GM19035 (cell line): ENCODE results near the gene CGB8.
"Not testable (repeated sequence)": the region's sequence is repeated elsewhere in the genome, so short reads cannot be mapped to it uniquely, and the experiment has no call there.

Experiments
- ATAC-seq: cut with Tn5 transposase; IDR thresholded peaks from one replicate; pipeline ENCODE4 v1.9.1; 2021; ENCODE audit not compliant: unreplicated experiment

Gene CGB8

DNA sequence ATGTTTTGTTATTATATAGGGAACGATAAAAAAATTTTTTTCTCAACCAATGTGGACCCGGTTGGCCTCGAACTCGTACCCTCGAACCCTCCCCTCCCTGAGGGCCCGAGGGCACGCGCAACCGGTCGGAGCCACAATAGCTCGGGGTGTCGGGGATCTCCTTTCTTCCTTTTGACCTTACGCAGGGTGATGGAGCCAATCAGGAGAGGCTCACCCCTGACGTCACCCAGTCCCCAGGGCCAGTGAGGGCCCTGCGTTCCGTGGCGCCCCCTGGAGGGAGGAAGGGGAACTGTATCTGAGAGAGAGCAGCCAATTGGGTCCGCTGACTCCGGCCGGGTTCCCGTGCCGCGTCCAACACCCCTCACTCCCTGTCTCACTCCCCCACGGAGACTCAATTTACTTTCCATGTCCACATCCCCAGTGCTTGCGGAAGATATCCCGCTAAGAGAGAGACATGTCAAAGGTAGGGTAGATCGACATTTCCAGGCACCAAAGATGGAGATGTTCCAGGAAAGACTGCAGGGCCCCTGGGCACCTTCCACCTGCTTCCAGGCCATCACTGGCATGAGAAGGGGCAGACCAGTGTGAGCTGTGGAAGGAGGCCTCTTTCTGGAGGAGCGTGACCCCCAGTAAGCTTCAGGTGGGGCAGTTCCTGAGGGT is 17.1 kb downstream of the CGB8 start, which contains the start of gene CGB2:
TSS of gene CGB2 (plus strand) at position 249 of the 660 bp plus-strand sequence. CDS start at position 455, 206 bp downstream.
- ATAC-seq: not testable (repeated sequence)

DNA sequence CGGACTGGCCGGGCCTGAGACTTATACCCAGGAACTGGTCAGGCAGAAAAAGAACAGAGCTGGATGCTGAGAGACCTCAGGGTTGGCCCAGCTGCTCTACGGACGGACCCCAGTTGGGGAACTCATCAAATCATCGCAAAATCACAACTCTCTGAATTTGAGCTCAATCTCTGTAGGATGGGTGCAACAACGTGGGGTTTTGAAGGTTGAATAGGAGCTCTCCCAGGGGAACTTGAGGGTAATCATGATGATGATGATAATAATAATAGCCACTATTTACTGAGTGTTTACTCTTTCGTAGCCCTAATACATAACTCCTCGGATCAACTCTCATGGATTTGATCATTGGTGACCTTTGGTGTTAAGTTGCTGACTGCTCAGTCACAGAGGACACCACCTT is 18.6 kb downstream of the CGB8 start:
- not testable (repeated sequence) for ATAC-seq

DNA sequence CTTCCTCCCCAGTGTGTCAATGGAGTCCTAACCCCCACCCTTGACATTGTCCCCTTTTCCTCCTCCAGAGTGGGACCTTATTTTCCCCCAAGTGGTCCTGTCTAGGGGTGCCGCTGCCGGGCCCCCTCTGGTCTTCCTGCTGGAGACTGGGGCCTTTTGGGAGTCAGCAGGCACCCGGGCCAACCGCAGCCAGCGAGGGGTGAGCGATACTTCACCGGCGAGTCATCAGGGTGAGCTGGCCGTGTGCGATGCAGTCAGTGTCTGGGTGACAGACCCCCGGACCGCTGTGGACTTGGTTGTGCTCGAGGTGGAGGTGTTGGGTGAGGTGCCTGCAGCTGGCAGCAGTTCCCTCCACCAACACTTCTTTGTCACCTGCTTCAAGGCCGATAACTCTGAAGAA is 19.2 kb downstream of the CGB8 start:
- not testable (repeated sequence) for ATAC-seq

- not testable (repeated sequence) for ATAC-seq
These were observed 20.2 kb downstream of the CGB8 start for GRCh38 chr19:49028686-49029085.

- not testable (repeated sequence) for ATAC-seq
These were observed 23.3 kb downstream of the CGB8 start for GRCh38 chr19:49025599-49025998.

DNA sequence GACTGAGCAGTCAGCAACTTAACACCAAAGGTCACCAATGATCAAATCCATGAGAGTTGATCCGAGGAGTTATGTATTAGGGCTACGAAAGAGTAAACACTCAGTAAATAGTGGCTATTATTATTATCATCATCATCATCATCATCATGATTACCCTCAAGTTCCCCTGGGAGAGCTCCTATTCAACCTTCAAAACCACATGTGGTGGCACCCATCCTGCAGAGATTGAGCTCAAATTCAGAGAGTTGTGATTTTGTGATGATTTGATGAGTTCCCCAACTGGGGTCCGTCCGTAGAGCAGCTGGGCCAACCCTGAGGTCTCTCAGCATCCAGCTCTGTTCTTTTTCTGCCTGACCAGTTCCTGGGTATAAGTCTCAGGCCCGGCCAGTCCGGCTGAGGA is 23.8 kb downstream of the CGB8 start:
- ATAC-seq: not testable (repeated sequence)

- not testable (repeated sequence) for ATAC-seq
These were observed 24.7 kb downstream of the CGB8 start, which contains the start of gene CGB3 for GRCh38 chr19:49024233-49024632. TSS of gene CGB3 (minus strand) at chr19:49024333. CDS start at chr19:49023971, 362 bp downstream.

- ATAC-seq: no peak
These were observed 26.8 kb downstream of the CGB8 start for GRCh38 chr19:49022116-49022515.

DNA sequence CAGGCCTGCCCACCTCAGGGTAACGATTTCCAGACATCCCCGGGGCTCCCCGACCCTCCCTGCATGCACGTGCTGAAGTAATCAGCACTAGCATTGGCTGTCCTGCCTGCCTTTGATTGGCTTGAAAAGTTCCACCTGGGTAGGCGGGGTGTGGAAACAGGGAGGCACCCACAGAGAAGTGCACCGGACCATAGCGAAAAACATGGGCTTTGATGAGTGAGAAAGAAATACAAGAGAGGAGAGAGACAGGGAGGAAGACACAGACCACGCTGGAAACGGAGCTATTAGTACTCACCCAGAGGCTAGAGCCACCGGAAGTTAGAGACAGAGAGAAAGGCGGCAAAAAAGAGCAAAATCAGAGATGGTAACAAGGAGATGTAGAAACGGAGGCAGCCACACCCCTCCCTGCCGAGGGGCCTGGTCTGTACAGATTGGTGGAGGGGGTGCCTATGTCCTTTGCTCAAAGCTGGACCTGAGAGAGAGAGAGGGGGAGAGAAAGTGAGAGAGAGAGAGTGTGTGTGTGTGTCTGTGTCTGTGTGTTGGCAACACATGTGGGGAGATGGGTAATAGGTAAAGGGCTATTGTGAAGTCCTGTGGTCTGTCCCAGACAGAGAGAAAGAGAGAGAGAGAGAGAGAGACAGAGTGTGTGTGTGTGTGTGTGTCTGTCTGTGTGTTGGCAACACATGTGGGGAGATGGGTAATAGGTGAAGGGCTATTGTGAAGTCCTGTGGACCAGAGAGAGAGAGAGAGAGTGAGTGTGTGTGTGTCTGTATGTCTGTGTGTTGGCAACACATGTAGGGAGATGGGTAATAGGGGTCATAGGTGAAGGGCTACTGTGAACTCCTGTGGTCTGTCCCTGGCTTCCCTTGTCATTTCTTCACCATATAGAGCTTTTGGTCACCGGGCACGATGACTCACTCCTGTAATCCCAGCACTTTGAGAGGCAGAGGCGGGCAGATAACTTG is 27.7 kb downstream of the CGB8 start:
- ATAC-seq: no peak

DNA sequence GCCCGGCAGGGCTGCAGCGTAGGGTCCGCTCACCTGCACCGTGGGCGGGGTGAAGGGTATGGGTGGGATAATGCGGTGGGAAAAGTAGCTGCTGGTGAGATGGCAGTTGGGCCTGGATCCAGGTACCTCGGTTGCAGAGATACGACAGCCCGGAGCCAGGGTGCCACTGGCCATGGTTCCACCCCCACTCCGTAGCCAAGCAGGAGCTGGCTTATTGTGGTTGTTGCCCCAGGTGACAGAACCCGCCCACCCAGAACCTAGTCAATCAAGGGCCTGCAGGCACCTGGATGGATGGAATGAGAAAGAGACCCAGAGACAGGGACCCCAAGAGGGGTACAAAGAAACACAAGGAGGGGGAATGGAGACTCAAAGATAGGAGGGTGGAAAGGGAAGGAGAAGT is 28.6 kb downstream of the CGB8 start:
- ATAC-seq: no peak

DNA sequence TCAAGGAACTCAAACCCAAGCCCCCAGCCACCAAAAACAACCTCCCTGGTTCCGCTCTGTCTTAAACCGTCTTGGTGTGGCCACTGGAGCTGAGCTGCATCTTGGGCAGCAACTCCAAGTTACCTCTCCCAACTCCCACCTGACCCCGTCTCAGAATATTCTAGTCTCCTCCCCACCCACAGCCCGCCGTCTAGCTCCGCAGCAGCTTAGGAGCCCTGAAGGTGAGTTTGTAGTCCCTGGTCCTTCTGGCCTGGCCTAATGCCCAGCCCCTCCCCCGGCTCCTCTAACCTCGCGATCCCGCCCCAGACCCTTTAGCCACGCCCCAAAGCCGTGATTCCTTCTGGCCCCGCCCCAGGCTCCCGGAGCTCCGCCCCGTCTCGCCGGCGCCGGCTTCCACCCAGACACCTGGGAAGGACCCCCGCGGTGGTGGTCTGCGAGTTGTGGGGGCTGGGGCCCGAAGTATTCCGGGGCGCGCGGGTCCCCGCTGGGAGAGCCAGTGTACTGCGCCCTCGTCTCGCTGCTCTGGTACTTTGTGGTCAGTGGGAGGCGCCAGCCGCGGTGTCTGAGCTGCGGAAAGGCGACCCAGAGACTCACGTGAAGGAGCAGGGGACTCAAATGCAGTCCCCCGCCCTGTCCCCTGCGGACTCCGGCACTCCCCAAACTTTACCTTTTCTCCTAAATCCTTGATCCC is 29.5 kb downstream of the CGB8 start:
- ATAC-seq: peak; percentile 49

DNA sequence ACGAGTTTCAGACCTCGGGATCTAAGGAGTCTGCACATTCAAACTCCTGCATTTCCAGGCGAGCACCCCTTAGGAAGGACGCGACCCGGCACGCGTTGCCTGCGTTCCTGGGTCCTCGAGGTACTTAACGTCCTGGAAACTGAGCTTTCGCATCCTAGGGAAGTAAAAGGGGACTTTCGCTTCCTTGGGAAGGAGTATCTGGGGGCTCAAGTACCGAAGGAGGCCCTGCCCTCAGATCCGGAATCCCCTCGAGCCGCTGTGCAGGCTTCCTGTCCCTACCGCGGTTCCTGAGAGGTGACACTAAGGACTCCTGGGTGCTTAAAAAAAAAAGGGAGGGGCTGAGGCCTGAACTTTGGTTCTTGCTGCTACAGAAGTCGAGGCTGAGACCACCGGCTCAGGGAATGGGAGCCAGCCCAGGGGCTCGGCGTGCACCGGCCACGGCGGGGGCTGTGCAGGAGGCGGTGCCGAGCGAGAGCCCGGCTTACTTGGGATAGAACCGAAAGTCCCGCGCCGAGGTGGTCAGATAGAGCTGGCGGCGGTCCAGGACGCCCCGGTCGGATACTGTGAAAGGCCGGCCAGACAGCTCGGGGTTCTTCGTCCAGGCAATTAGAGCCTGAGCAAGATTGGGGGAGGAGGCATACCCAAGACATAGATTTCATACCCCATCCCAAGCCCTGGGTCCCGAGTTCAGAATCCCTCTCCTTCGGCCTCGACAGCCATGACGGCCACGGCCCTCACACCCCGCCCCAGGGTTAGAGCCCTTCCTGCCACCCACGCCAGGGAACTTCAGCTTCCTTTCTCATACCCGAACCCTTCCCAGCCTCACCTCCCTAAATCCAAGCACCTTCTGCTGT is 30.3 kb downstream of the CGB8 start:
- not testable (repeated sequence) for ATAC-seq

GRCh38 chr19:49017666-49018351 is 31.1 kb downstream of the CGB8 start:
- peak; percentile 43 for ATAC-seq

- ATAC-seq: no peak
These were observed 31.8 kb downstream of the CGB8 start, which contains the start of gene LHB for GRCh38 chr19:49017041-49017665. TSS of gene LHB (minus strand) at chr19:49017091. CDS start at chr19:49017081, 10 bp downstream.

- ATAC-seq: no peak
These were observed 32.7 kb downstream of the CGB8 start for GRCh38 chr19:49016067-49016839.

GRCh38 chr19:49014870-49015255 is 34.0 kb downstream of the CGB8 start:
- no peak for ATAC-seq

DNA sequence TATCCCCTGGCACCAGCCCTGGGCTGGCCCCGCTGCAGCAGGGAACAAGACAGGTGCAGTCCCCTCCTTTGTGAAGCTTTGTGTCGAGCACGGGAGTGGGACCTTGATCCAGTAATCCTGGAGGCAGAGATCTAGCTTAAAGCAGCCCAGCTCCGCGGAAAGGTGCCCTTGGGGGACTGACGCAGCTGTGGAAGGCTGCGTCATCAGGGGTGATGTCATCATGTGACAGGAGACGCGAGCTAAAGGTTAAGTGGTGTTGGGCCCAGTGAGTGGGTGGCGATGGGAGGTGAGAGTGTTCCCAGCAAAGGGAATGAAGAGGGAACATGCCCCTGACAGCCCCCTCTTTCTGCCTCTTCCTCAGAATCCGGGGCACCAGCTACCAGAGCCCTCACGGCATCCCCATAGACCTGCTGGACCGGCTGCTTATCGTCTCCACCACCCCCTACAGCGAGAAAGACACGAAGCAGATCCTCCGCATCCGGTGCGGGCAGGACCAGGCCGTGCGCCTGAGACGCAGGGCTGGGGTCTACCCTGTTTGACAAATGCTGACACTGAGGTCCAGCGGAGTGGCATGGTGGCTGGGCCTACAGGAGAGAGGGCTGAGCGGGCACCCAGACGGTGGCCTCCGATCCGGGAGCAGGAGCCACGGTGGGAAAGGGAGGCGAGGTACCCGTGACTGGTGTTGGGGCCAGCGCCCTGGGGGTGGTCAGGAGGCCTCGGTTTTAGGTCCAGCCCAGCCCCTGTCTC is 34.6 kb downstream of the CGB8 start:
- ATAC-seq: no peak

DNA sequence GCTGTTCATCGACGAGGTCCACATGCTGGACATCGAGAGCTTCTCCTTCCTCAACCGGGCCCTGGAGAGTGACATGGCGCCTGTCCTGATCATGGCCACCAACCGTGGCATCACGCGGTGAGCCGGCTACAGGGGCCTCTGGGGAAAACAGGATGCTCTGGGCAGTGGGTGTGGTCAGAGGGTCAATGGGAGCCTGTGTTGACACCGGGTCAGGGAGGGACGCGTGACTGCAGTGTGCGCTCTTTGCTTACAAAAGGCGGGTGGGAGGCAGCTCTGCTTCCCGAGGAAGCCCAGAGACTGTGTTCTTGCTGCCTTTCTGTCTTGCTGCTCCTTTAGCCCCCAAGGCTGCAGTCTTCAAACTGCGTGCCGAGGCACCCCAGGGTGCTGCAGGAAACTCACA is 37.7 kb downstream of the CGB8 start:
- ATAC-seq: no peak
